HG03378 (cell line): ENCODE data around the gene HECTD1.
"Not testable (repeated sequence)": the region's sequence is repeated elsewhere in the genome, so short reads cannot be mapped to it uniquely, and the experiment has no call there.

ENCODE experiments used
- ATAC-seq: cut with Tn5 transposase; IDR thresholded peaks from one replicate; pipeline ENCODE4 v1.9.1; 2021; ENCODE audit warnings: mild to moderate bottlenecking, moderate library complexity; ENCODE audit not compliant: unreplicated experiment

Gene HECTD1

DNA sequence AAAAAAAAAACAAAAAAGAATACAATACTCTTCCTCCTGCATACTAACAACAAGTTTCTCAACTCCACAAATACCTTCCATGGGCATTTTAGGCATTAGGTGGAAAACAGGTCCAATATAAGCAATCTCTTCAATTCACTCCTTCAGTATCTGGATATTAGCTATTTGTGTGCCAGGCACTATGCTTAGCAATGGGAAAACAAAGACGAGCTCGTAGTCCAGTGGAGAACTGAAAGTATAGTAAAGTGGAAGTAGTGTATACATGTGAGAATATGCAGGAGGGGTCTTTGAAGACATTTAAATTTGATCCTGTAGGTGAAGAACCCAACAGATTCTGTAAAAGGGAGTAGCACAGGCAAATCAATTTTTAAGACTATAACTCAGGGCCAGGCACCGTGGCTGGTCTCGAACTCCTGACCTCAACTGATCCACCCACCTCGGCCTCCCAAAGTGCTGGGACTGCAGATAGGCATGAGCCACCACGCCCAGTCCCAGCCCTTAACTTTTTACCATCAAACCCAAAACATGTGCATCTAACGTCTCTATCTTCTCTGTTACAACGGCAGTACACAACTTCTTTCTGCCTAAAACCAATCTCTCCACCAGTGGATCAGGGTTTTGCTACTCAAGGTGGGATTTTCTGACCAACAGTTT, 10.6 kb downstream of the HECTD1 start:
- ATAC-seq: no peak

DNA sequence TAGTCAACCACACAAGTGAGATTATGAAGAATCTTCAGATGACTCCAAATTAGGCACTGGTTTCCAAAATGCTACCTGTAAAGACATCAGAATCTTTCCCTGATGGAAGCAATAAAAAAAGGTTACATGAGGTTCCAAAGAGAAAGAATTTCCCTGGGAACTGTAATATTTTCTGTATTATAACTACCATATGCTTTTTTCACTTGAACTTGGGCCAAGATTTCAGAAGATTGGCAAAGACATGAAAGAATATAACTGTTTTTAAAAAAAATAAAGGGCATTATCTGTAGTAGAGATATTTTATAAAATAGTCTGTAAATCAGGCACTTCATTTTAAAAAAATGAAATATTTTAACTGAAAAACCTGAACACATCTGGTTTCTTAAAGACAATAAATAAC, 12.9 kb downstream of the HECTD1 start:
- no peak for ATAC-seq

DNA sequence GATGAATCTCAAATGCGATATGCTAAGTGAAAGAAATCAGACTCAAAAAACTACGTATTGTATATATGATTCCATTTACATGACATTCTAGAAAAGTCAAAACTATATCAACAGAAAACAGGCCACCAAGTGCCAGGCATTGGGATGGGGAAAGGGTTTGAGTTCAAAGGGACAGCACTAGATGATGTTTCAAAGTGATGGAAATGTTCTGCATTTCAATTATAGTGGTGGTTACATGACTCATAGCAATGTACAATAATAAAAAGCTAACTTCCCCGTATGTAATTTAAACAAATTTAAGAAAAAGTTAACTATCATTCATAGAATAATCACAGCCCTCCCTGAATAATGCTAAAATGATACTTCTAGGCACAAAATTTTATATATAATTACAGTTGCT, 13.5 kb downstream of the HECTD1 start:
- ATAC-seq: no peak

DNA sequence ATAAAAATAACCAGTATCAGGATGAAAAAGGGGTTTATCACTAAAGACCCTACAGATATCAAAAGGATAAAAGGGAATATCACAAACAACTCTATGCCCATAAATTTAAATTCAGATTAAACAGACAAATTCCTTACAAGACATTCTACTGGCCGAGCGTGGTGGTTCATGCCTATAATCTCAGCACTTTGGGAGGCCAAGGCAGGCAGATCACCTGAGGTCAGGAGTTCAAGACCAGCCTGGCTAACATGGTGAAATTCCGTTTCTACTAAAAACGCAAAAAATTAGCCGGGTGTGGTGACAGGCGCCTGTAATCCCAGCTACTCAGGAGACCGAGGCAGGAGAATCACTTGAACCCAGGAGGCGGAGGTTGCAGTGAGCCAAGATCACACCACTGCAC, 15.0 kb downstream of the HECTD1 start:
- not testable (repeated sequence) for ATAC-seq

DNA sequence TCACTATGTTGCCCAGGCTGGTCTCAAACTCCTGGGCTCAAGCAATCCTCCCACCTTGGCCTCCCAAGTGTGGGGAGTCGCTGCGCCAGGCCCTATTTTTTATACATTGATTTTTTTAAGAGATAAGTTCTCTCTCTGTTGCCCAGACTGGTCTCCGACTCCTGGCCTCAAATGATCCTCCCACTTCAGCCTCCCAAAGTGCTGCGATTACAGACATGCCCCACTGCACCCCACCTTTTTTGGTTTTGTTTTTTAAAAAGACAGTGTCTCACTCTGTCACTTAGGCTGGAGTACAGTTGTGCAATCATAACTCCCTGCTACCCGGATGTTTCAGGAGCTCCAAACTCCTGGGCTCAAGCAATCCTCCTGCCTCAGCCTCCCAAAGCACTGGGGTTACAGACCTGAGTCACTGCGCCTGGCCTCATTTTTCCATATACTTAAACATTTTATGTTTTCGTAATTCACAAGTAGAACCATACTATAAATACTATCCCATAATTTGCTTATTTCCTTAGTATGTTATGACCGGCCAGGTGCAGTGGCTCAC, 16.8 kb downstream of the HECTD1 start:
- no peak for ATAC-seq

DNA sequence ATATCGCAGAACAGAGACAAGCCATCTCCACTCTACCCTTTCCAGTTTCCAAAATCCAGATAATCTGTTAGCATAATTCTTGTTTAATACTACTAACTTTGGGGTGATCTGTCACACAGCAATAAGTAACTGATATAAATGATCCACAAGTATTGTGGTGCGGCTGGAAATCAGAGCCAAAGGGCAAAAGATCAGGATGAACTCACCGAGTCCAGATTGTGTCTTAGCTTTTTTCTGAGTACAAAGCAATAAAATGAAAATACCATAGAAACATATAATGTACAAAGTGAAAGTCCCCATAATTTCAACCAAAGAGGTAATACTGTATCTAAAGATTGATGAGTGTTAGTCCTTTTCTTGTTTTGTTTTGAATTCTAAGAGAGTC, 17.4 kb downstream of the HECTD1 start:
- no peak for ATAC-seq

DNA sequence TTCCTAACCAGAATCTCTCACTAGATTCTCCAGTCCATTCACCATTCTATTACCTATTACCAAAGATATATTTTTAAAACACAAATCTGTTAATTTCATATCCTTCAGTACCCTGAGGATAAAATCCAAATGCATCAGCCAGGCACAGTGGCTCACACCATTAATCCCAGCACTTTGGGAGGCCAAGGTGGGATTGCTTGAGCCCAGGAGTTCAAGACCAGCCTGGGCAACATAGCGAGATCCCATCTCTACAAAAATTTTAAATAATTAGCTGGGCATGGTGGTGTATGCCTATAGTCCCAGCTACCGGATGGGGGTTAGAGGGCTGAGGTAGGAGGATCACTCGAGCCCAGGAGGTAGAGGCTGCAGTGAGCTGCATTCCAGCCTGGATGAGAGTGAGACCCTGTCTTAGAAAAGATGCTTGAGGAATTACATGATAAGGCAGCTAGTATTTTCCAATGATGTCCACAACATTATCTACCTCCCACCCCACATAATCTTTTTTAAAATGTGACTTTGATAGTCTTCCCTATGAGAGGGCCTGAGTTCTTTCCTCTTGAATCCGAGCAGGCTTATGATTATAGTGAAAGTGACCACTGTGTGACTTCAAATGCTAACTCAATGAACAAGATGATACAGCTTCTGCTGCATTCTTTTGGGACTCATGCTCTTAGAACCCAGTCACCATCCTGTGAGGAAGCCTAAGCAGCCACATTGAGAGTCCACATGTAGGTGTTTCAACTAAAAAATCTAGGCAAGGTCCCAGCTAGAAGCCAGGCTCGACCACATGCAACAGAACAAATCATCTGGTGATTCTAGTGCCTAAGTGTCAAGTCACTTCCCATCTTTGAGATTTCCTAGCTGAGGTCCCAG, 18.0 kb downstream of the HECTD1 start:
- ATAC-seq: no peak

DNA sequence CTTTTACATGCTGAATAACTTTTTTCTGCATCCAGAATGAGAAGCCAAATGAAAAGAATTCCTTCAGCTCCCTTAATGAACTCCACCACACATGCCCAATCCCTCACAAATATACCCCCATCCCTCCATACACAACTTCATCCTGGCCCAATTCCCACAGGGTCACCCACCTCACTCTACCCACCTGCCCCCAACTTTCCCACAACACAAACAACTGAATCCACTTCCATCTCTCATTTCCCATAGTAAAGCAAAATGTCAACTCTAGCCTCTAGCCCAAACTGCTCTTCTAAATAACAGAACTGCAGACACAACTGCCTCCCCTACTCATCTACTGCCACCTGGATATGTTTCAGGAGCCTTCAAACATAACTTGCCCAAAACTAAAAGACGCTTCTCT, 18.8 kb downstream of the HECTD1 start:
- no peak for ATAC-seq

DNA sequence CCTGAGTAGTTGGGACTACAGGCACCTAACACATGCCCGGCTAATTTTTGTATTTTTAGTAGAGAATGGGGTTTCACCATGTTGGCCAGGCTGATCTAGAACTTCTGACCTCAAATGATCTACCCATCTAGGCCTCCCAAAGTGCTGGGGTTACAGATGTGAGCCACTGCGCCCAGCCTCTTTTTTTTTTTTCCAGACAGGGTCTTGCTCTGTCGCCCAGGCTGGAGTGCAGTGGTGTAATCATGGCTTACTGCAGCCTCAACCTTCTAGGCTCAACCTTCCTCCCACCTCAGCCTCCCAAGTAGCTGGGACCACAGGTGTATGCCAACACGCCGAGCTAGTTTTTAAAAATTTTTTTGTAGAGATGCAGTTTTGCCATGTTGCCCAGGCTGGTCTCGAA, 25.6 kb downstream of the HECTD1 start:
- ATAC-seq: not testable (repeated sequence)

DNA sequence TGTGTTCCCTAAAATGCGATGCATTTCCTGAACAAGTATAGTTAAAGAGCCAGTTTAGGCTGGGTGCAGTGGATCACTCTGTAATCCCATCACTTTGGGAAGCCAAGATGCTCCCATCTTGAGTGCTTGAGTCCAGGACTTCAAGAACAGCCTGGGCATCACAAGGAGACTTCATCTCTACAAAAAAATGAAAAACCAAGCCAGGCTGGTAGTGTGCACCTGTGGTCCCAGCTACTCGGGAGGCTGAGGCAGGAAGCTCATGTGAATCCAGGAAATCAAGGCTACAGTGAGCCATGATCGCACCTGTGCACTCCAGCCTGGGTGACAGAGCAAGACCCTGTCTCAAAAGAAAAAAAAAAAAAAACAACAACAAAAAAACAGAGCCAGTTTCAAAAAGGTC, 26.3 kb downstream of the HECTD1 start:
- no peak for ATAC-seq

DNA sequence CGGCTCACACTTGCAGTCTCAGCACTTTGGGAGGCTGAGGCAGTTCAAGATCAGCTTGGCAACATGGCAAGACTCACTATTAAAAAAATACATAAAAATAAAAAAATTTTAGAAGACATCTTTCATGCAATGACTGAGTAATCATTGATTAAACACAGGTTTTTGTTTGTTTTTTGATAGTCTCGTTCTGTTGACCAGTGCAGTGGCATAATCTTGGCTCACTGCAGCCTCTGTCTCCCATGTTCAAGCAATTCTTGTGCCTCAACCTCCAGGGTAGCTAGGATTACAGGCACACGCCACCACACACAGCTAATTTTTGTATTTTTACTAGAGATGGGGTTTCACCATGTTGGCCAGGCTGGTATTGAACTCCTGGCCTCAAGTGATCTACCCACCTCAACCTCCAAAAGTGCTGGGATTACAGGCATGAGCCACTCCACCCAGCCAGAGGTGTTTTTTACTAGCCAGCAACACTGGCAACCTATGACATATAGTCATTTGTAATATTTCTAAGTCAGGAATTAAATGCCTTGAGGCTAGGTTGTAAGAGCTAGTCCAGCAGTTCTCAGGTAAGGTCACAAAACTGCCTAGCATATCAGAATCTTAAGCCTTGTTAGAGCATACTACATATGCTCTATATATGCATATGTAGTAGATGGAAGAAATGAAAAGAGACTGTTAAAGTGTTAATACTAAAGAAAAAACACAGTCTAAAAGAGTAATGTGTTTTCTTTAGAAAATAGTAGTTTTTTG, 27.1 kb downstream of the HECTD1 start:
- ATAC-seq: no peak

DNA sequence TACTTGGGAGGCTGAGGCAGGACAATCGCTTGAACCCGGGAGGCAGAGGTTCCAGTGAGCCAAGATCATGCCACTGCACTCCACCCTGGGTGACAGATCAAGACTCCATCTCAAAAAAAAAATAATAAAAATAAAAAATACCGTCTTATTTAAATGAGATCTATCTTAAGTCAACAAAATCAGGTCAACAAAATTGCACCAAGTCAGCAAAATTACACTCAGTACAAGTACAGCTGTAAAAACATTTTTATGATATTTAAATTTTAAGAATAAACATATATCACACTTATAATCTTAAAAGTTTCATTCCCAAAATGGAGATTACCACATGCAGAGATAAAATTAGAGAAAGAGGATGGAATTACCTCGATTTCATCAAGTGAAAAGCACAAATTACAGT, 33.2 kb downstream of the HECTD1 start:
- no peak for ATAC-seq

DNA sequence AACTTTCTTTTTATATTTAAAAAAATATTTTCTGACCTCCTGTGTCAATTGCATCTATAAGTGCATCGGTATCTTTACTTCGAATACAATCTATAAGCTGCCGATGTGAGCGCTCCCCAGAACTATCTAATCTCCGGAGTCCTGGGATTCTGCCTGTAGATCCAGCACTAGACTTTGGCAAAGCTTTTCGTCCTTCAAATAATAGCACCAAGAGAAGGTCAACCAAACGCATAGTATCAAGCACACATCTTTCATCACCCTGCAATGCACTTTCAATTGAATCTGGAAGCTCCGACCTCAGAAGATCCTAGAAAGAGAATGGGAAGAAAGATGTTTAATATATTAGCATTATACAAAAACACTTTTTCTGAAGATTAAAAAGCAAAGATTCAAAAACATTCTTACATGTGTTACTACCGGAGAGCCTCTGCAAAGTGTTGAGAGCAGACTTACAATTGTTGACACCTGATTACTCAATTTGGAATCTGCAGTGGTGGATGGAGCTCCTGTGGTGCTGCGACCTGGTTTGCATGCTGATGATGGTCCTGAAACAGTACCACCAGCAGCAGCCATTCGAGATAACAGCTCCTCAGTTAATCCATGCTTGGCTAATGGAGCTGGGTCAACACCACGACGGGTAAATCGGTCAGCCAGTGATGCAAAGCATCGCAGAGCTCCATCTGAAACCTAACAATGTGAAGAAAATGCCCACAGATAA, 34.3 kb downstream of the HECTD1 start:
- ATAC-seq: no peak

DNA sequence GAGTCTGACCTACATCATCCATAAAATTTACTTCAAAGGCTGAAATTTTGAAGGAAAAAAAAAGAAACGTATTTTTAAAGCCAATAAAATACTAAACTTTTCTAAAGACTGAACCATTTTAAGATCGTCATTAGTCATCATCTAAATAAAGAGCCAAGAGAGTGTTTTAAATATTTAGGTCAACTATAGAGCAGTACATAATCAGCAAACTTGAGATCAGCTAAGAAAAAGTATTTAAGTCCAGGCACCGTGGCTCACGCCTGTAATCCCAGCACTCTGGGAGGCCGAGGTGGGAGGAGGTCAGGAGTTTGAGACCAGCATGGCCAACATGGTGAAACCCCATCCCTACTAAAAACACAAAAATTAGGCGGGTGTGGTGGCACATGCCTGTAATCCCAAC, 35.5 kb downstream of the HECTD1 start:
- no peak for ATAC-seq

DNA sequence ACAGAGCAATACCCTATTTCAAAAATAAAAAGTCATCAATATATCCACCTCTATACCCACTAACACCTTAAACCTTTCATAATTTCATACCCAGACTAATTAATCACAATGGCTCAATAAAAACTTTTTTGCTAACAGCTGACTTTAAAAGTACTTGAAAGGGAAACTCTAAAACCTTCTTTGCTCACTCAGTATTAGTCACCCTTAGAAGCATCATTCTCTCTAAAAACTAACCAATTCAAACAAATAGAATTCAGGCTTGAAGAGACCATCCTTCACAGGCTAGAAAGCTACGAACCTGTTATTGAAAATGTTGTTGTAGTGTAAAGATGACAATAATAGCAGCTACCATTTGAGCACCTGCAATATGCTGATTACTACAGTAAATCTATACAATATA, 37.2 kb downstream of the HECTD1 start:
- ATAC-seq: no peak

DNA sequence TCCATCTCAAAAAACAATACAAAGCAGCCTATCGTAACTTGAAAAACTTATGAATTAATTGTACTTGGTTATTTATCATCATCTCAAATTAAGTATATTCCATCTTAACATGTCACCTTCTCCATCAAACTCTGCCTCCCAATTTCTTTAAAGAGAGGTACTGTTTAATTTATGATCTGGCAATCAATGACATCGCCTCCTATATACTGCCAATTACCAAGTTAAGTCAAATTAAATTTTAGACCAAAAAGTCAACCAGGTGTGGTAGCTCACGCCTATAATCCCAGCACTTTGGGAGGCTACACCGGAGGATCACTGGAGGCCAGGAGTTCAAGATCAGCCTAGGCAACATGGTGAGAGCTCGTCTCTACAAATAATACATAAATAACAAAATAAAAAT, 37.7 kb downstream of the HECTD1 start:
- no peak for ATAC-seq

DNA sequence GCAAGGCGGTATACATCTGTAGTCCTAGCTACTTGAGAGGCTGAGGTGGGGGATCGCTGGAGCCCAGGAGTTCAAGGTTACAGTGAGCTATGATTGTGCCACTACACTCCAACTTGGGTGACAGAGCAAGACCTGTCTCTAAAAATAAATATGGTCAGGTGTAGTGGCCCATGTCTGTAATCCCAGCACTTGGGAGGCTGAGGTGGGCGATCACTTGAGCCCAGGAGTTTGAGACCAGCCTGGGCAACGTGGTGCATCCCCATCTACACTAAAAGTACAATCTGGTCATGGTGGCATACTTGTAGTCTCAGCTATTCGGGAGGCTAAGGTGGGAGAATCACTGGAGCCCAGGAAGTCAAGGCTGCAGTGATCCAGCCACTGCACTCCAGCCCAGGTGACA, 40.6 kb downstream of the HECTD1 start:
- ATAC-seq: no peak

DNA sequence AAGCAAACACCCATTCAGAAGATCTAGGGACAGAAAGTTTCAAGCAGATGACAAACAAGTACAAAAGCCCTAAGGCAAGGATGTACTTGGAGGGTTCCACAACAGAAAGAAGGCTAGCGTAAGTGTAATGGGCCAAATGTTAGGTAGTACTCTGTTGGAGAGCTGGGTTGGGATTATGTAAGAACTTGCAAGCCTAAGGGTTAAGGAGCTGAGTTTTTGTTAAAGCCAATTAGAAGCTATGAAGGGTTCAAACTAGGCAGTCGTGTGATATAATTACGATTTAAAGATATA, 41.4 kb downstream of the HECTD1 start:
- ATAC-seq: no peak

DNA sequence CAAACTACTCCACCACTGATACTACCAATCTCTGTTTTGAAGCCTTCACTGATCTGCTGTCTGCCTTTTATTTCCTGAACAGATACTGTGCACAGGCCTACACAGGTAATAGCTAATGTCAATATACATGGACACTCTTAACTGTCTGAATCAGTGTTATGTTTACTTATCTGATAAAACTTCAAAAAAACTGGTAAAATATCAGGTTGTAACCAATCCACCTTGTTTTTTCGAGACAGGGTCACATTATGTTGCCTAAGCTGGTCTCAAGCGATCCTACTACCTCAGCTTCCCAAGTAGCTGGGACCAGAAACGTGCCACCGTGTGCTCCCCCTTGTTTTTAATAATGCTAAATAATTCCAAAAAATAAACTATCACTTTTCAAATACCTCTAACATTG, 43.5 kb downstream of the HECTD1 start:
- no peak for ATAC-seq

DNA sequence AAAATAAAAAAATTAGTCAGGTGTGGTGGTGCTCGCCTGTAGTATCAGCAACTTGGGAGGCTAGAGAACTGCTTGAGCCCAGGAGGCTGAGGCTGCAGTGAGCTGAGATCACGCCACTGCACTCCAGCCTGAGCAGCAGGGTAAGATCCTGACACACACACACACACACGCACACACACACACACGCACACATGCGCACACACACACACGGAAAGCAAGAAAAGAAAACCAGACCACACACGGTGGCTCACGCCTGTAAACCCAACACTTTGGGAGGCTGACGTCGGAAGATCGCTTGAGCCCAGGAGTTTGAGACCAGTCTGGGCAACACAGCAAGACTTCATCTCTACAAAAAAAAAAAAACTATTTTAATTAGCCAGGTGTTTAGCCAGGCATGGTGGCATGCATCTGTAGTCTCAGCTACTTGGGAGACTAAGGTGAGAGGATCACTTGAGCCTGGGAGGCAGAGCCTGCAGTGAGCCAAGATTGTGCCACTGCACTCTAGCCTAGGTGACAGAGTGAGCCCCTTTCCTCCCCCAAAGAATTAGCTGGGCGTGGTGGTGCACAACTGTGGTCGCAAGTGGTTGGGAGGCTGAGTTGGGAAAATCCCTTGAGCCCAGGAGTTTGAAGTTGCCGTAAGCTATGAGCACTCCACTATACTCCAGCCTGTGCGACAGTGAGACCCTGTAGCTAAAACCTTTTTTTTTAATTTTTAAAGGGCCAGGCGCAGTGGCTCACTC, 44.5 kb downstream of the HECTD1 start:
- ATAC-seq: no peak
